ENCODE data around the gene CDC123.

DNA sequence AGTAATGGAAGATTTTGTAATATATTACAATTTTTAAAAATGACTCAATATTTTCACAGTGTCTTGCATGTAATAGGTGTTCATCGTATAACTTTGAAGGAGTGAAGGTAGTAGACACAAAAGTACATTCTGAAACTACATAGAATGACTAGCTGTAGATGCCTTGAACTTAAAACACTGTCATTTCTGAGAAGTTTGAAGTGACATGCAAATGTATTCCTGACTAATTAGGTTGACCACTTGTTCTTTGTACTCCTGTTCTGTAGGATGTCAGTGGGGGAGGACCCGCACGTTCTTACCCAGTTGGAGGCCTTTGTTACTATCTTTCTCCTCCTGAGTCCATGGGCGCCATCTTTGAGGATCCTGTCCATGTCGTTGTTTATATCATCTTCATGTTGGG is 35.3 kb upstream of the CDC123 start:
- no peak for TF ChIP-seq POLR2A (IDR thresholded peaks at IDR 0.05)
- TF ChIP-seq, protein P1, sequence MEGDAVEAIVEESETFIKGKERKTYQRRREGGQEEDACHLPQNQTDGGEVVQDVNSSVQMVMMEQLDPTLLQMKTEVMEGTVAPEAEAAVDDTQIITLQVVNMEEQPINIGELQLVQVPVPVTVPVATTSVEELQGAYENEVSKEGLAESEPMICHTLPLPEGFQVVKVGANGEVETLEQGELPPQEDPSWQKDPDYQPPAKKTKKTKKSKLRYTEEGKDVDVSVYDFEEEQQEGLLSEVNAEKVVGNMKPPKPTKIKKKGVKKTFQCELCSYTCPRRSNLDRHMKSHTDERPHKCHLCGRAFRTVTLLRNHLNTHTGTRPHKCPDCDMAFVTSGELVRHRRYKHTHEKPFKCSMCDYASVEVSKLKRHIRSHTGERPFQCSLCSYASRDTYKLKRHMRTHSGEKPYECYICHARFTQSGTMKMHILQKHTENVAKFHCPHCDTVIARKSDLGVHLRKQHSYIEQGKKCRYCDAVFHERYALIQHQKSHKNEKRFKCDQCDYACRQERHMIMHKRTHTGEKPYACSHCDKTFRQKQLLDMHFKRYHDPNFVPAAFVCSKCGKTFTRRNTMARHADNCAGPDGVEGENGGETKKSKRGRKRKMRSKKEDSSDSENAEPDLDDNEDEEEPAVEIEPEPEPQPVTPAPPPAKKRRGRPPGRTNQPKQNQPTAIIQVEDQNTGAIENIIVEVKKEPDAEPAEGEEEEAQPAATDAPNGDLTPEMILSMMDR (IDR thresholded peaks at IDR 0.05) = no peak
- no peak for TF ChIP-seq EP300 (IDR thresholded peaks at IDR 0.05)
- TF ChIP-seq POLR2AphosphoS5 (IDR thresholded peaks at IDR 0.05) = no peak

Data from suprapubic skin (tissue), 4 donors.